ENCODE results near the gene MCTP2. TPM values are rescaled to one million over a fixed set of nuclear protein-coding genes. Genes with fewer than 3 reads are reported as not detected.

MCTP2 gene
- total and polyA plus RNA-seq, 10 donors: 5.6 to 205 (median 107) TPM

- Histone ChIP-seq H3K27ac (peak overlapping the region; percentile 32 to 82 (median 75)), H3K36me3 (peaks cover 0 to 98% (median 11%) of the 10 kb centered on the region in 6 donors), H3K4me3 (peak overlapping the region in 1 of 8 donors; percentile 11), H3K9me3 (peaks cover 0 to 3% (median 0%) of the 10 kb centered on the region in 8 donors), H3K27me3 (replicated peaks in 1 of 7) (no peaks in the 10 kb centered on the region), H3K4me1 (peaks cover 13 to 54% (median 34%) of the 10 kb centered on the region in 6 donors)
- WGBS, 5 donors: 29 to 45% (median 38%) methylated on average over 7 of the region's 7 CpGs
- TF ChIP-seq POLR2AphosphoS5 (IDR thresholded peaks at IDR 0.05) (peak in 1 of 3 donors; percentile 55), POLR2A (IDR thresholded peaks at IDR 0.05) (no peak)
- peak; percentile 72 for DNase-seq
- intact Hi-C loops (cut with DNase I; ENCODE audit: low total_unique reads): no loop called here
Measured at GRCh38 chr15:94387849-94388441, 156.6 kb downstream of the MCTP2 start.

- no peak for DNase-seq
- no peak overlapping the region for H3K4me3 ChIP-seq
- peak overlapping the region in 7 of 8 donors; percentile 39 to 81 (median 75) for H3K27ac ChIP-seq
- H3K27me3 ChIP-seq (replicated peaks in 1 of 7): no peaks in the 10 kb centered on the region
- no peaks in the 10 kb centered on the region for H3K9me3 ChIP-seq
- 58 to 78% (median 73%) methylated on average over 1 of the region's 1 CpG for WGBS, 5 donors
- intact Hi-C loops (cut with DNase I; ENCODE audit: low total_unique reads): no loop called here
- peaks cover 0 to 76% (median 6%) of the 10 kb centered on the region in 6 donors for H3K36me3 ChIP-seq
- peaks cover 0 to 56% (median 40%) of the 10 kb centered on the region in 6 donors for H3K4me1 ChIP-seq
- TF ChIP-seq CTCF (IDR thresholded peaks at IDR 0.05 in 8 of 11, conservative IDR thresholded peaks at IDR 0.05 in 3 of 11) (no peak), POLR2AphosphoS5 (IDR thresholded peaks at IDR 0.05) (no peak), POLR2A (IDR thresholded peaks at IDR 0.05) (no peak)
Measured at GRCh38 chr15:94395640-94396039, 164.3 kb downstream of the MCTP2 start.

- DNase-seq: no peak
- H3K27me3 ChIP-seq (replicated peaks in 1 of 7): no peaks in the 10 kb centered on the region
- WGBS, 5 donors: 53 to 62% (median 57%) methylated on average over 3 of the region's 3 CpGs
- intact Hi-C loops (cut with DNase I; ENCODE audit: low total_unique reads): no loop called here
- TF ChIP-seq CTCF (IDR thresholded peaks at IDR 0.05 in 8 of 11, conservative IDR thresholded peaks at IDR 0.05 in 3 of 11) (no peak), POLR2AphosphoS5 (IDR thresholded peaks at IDR 0.05) (peak in 1 of 3 donors; percentile 64), POLR2A (IDR thresholded peaks at IDR 0.05) (no peak)
- H3K4me3 ChIP-seq: no peak overlapping the region
- peaks cover 0 to 76% (median 16%) of the 10 kb centered on the region in 6 donors for H3K36me3 ChIP-seq
- H3K27ac ChIP-seq: peak overlapping the region; percentile 21 to 81 (median 74)
- H3K9me3 ChIP-seq: no peaks in the 10 kb centered on the region
- H3K4me1 ChIP-seq: peaks cover 4 to 72% (median 44%) of the 10 kb centered on the region in 6 donors
Measured at GRCh38 chr15:94397337-94397736, 166.0 kb downstream of the MCTP2 start.

- intact Hi-C loops (cut with DNase I; ENCODE audit: low total_unique reads): no loop called here
- Histone ChIP-seq H3K27ac (peak overlapping the region; percentile 16 to 81 (median 74)), H3K9me3 (no peaks in the 10 kb centered on the region), H3K36me3 (peaks cover 0 to 77% (median 19%) of the 10 kb centered on the region in 6 donors), H3K27me3 (replicated peaks in 1 of 7) (no peaks in the 10 kb centered on the region), H3K4me1 (peaks cover 6 to 79% (median 47%) of the 10 kb centered on the region in 6 donors), H3K4me3 (no peak overlapping the region)
- no peak for DNase-seq
- no peak for TF ChIP-seq POLR2AphosphoS5 (IDR thresholded peaks at IDR 0.05)
- no peak for TF ChIP-seq CTCF (IDR thresholded peaks at IDR 0.05 in 8 of 11, conservative IDR thresholded peaks at IDR 0.05 in 3 of 11)
- no peak for TF ChIP-seq POLR2A (IDR thresholded peaks at IDR 0.05)
Measured at GRCh38 chr15:94398001-94398400, 166.6 kb downstream of the MCTP2 start.

Data from spleen (tissue), 11 donors.